Stimulated activated CD4-positive, alpha-beta T cell treated with anti-CD3 and anti-CD28 coated beads, Interleukin-15, amount 100 ng/mL, for 1 hour (primary cell): ENCODE measurements around the gene TRNT1.
A peak's percentile ranks its signal among the peaks of the same experiment; 100 is the strongest.

ENCODE experiments used
- DNase-seq, 2 donors: peaks; one replicate each; pipeline ENCODE4 v3.0.0-alpha.2; 2020; ENCODE audit warnings: low read depth in 1 of 2, low spot score in 1 of 2

The TRNT1 gene

GRCh38 chr3:3126477-3127431, at the start of gene TRNT1:
Gene TRNT1 (plus strand): TSS chr3:3126940. CDS start chr3:3129041, 2,101 bp downstream.
- DNase-seq: peak; percentile 91 to 97

- DNase-seq: no peak
Observed at GRCh38 chr3:3080309-3080708, 46.4 kb upstream of the TRNT1 start.

GRCh38 chr3:3081381-3082233, 45.1 kb upstream of the TRNT1 start:
- no peak for DNase-seq

- DNase-seq: no peak
Observed at GRCh38 chr3:3082234-3082924, 44.4 kb upstream of the TRNT1 start.

GRCh38 chr3:3084890-3085289, 41.9 kb upstream of the TRNT1 start:
- no peak for DNase-seq

- DNase-seq: no peak
Observed at GRCh38 chr3:3085782-3086181, 41.0 kb upstream of the TRNT1 start.

GRCh38 chr3:3086239-3086638, 40.5 kb upstream of the TRNT1 start:
- no peak for DNase-seq

- no peak for DNase-seq
Observed at GRCh38 chr3:3087279-3087678, 39.5 kb upstream of the TRNT1 start.

- DNase-seq: no peak
Observed at GRCh38 chr3:3087716-3088465, 38.8 kb upstream of the TRNT1 start.

- no peak for DNase-seq
Observed at GRCh38 chr3:3089017-3089416, 37.7 kb upstream of the TRNT1 start.

GRCh38 chr3:3097958-3098357, 28.8 kb upstream of the TRNT1 start:
- no peak for DNase-seq

GRCh38 chr3:3101660-3102458, 24.9 kb upstream of the TRNT1 start:
- no peak for DNase-seq

- DNase-seq: no peak
Observed at GRCh38 chr3:3102751-3103150, 24.0 kb upstream of the TRNT1 start.

- no peak for DNase-seq
Observed at GRCh38 chr3:3105246-3105645, 21.5 kb upstream of the TRNT1 start.

- no peak for DNase-seq
Observed at GRCh38 chr3:3105815-3106214, 20.9 kb upstream of the TRNT1 start.

- DNase-seq: no peak
Observed at GRCh38 chr3:3107181-3107580, 19.6 kb upstream of the TRNT1 start.

GRCh38 chr3:3107858-3108257, 18.9 kb upstream of the TRNT1 start:
- DNase-seq: no peak

GRCh38 chr3:3109407-3110298, 17.1 kb upstream of the TRNT1 start:
- DNase-seq: no peak

GRCh38 chr3:3110299-3110630, 16.5 kb upstream of the TRNT1 start, which contains the start of gene IL5RA:
Gene IL5RA (minus strand): TSS chr3:3110374. CDS start chr3:3104984, 5,390 bp downstream.
- no peak for DNase-seq
